HG03457 (cell line): Measurements from ENCODE around the gene TAAR5.
"Not testable (repeated sequence)": the region's sequence is repeated elsewhere in the genome, so short reads cannot be mapped to it uniquely, and the experiment has no call there.

Source experiments
- ATAC-seq: cut with Tn5 transposase; IDR thresholded peaks from one replicate; pipeline ENCODE4 v1.9.1; 2021; ENCODE audit warnings: moderate number of reproducible peaks; ENCODE audit not compliant: unreplicated experiment

TAAR5 gene

DNA sequence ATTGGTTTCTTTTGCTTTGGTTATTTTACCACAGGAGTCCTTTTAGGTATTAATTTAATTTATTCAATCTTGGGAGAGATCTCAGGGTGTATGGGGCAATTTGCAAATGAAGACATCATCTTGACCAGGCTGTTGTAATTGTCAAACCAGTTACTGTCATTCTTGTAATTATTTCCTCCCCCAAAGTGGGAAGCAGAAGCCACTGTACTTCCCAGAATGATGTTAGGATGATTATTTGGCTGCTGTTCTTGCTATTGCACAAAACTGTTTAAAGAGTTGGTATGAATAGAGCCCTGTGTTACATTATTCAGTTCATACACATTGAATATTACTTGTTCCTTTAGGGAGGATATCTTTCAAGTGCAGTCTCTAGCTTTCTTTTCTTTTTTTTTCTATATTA is 17.8 kb downstream of the TAAR5 start:
- no peak for ATAC-seq

DNA sequence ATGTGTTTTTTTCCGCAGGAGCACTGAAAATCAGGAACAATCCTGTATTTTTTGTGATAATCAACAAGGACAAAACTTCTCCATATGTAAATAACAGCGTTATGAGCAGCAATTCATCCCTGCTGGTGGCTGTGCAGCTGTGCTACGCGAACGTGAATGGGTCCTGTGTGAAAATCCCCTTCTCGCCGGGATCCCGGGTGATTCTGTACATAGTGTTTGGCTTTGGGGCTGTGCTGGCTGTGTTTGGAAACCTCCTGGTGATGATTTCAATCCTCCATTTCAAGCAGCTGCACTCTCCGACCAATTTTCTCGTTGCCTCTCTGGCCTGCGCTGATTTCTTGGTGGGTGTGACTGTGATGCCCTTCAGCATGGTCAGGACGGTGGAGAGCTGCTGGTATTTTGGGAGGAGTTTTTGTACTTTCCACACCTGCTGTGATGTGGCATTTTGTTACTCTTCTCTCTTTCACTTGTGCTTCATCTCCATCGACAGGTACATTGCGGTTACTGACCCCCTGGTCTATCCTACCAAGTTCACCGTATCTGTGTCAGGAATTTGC is 19.2 kb downstream of the TAAR5 start, which contains the start of gene TAAR6:
TAAR6 (plus strand) TSS at position 102 of the 557 bp plus-strand sequence; CDS start at position 102, 0 bp downstream.
- no peak for ATAC-seq

DNA sequence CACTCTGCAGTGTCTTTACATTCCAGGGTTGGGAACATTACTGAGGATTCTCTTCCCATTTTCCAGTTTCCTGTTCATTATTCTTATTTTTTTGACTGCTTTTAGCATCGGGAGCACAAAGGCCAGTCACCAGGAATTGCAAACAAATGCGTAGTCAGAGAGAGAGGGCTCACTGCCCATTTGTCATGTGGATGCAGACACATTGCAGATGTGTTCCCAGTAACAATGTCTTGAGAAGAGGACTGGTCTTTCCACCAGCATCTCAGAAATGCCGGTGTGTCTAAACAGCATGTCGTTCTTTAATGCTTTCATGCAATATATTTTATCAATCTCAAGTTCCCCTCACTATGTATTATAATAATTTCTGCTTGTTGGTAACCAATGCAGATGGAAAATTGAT is 20.4 kb downstream of the TAAR5 start:
- ATAC-seq: no peak

DNA sequence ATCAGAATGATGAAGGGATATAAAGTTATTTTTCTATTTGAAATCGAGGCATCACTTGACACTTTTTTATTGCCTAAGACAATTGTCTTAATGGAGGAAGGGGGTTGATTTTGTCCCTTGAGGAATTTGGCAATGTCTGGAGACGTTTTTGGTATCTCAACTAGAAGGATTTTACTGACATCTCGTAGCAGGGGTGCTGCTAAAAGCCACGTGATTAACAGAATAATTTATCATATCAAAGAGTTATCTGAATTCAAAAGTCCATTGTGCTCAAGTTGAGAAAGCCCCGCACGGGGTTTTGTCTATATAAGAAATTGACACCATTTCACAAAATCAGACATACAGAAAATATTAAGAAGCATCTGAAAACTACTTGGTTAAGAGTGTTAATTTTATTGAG is 20.9 kb downstream of the TAAR5 start:
- ATAC-seq: no peak

DNA sequence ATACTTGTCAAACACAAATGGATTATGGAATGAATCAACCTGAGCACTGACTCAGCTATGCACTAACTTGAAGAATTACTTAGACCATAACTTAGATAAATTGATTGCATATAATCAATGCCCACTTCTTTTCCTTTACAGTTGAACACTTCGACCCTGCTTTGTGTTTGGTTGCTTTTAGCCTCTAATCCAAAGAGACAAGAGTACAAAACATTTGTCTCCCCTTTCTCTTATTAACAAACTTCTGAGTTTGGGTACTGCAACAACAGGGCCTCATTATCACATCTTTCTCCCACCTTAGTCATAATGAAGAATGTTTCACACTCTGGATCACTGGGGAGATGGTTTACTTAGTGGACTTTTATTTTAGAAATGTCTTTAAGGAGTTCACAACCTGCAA is 22.0 kb downstream of the TAAR5 start:
- ATAC-seq: no peak

DNA sequence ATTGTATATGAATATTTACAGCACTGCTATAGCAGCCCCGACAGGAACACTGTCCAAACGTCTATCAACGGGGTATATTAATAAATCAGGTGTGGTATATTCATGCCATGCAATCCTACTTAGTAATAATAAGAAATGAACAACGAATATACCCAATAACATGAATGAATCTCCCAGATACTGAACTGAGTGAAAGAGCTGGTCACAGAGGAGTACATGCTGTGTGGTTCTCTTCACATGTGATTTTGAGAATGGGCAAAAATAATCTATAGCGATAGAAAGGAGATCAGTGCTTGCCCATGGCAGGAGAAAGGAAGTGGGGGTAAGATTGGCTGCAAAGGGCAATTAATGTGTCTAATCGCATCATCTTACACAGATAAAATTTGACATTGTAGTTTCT is 23.1 kb downstream of the TAAR5 start:
- no peak for ATAC-seq

DNA sequence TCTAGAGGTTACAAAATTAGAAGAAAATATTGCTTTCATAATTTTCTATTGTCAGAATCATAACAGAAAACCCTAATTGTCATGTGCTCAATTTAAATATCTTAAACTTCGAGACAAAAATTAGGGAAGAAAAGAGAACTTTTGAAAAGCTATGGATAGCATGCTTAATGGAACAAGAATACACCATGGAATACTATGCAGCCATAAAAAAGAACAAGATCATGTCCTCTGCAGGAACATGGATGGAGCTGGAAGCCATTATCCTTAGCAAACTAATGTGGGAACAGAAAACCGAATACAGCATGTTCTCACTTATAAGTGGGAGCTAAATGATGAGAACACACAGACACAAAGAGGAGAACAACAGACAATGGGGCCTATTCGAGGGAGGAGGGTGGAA is 29.5 kb downstream of the TAAR5 start:
- ATAC-seq: not testable (repeated sequence)

DNA sequence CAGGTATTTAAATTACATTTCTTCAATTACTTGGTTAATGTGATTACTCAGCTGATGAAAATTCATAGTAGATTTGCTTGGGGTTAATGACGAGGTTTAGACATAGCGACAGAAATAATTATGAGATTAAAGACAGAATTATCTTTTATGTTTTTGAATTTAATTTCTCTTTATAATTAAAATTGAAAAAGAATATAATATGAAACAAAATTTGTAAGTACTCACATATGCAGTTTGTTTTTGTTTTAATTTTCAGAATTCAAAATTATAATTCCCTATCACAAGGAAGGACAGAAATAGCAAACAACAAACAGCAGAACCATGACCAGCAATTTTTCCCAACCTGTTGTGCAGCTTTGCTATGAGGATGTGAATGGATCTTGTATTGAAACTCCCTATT is 37.2 kb downstream of the TAAR5 start, which contains the start of gene TAAR8:
TAAR8 (plus strand) TSS at position 301 of the 400 bp plus-strand sequence; CDS start at position 322, 21 bp downstream.
- ATAC-seq: no peak

DNA sequence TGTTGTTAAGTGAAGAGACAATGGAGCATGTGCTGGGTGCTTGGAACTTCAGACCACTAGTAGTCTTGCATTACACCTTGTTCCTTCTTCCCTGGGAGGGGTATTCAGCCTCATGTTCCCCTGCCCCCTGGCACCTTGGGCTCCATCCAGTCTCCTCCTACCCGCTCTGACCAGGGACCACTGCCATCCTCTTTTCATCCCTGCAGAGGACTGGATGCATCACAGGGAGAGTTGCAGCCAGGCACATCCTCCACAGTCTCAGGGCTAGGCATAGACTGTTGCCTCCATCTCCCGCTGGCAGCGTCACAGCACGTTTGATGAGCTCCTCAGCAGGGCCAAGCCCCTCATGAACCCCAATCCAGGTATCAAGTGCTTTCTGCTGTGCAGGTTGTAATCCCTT is 38.3 kb downstream of the TAAR5 start:
- no peak for ATAC-seq

DNA sequence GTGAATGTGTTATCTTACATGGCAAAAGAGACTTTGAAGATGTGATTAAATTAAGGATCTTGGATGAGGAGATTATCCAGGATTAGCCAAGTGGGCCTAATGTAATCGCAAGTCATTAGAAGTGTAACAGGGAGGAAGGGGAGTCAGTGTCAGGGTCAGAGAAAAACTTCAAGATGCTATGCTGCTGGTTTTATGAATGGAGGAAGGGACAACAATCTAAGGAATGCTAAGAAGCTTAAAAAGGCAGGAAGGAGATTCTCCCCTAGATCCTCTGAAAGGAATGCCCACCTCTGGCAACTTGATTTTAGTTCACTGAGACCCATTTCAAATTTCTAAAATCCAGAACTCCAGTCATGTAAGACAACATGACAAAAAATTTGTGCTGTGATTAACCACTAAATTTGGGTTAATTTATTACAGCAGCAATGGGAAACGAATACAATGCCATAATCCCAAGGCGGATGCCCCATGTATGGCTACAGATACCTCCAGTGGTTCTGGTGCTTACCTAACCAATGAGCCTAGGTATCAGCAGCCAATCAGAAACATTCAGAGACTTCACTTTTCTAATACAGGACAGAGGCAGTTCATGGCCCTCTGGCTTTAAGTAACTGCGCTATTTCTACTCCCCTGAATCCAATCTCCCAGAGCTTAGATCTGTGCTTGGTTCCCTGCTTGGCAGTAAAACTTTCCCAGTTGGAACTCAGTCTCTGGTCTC is 40.6 kb downstream of the TAAR5 start:
- no peak for ATAC-seq

DNA sequence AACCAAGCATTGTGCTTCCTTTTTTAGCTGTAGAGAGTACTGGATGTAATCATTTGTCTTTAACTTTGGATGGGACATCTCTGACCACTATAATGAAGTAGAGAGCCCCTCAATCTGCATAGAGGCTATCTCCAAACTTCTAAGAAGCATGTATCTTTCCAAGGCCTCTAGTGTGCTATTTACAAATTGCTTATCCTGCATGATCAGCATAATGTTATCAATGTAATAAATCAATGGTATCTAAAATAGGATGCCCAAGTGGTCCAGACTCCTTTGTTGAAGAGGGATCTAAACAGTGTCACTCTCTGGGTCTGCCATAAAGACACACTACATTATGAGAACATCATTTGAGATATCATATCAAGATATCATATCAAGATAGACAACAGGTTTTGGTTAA is 44.7 kb downstream of the TAAR5 start:
- no peak for ATAC-seq
